Endothelial cell of umbilical vein (primary cell): Measurements from ENCODE around the gene MGST3. TPM values are rescaled to one million over a fixed set of nuclear protein-coding genes. Genes with fewer than 3 reads are reported as not detected.

Experiments used
- BruUV-seq: library from RNA; stranded (reverse); fragments of 400-500 nt; replicated peaks from 2 replicates; lab custom pipeline; 2021; lab: Mats Ljungman, UMichigan
- CTCF ChIA-PET: fragments of 300-600, 350-600 bp; sonication (Branson Sonifier 250); formaldehyde crosslinking; loops from one replicate; lab custom pipeline; 2021; ENCODE audit warnings: antibody characterized with exemption, inconsistent platforms; lab: Charles Lee
- POLR2A ChIA-PET: fragments of 300-600, 350-600 bp; sonication (Branson Sonifier 250); formaldehyde crosslinking; loops from one replicate; lab custom pipeline; 2021; ENCODE audit warnings: antibody characterized with exemption, inconsistent platforms; lab: Charles Lee
- DNase-seq: peaks from one replicate; pipeline ENCODE4 v3.0.0-alpha.2; 2011; ENCODE audit warnings: low read depth, low spot score
- FAIRE-seq: peaks from 2 replicates; lab custom pipeline; 2011; peaks lifted over from hg19 to GRCh38; lab: Jason Lieb, UNC
- H2AFZ ChIP-seq: 2 replicates; pipeline ENCODE4 v1.6.0; 2012; ENCODE audit warnings: low read depth, low read length, control low read depth, inconsistent platforms
- H3K27ac ChIP-seq: 2 replicates; pipeline ENCODE4 v1.5.1; 2011; ENCODE audit warnings: low read depth, mild to moderate bottlenecking, control low read depth, low read length, moderate library complexity; ENCODE audit not compliant: insufficient read depth
- H3K27me3 ChIP-seq, 2 experiments: 2 replicates each; pipeline versions ENCODE4 v1.6.0 to v1.6.1; 2011; ENCODE audit warnings: low read length in 2 of 2, mixed read lengths in 1 of 2; ENCODE audit not compliant: control insufficient read depth in 2 of 2, insufficient read depth in 2 of 2
- H3K36me3 ChIP-seq, 2 experiments: 2 replicates in 1 of 2; 3 replicates in 1 of 2; pipeline ENCODE4 v1.5.1; 2011; ENCODE audit warnings: low read length in 2 of 2, mild to moderate bottlenecking in 1 of 2, moderate library complexity in 1 of 2; ENCODE audit not compliant: control insufficient read depth in 2 of 2, insufficient read depth in 2 of 2; ENCODE audit errors: extremely low read depth in 1 of 2
- H3K4me1 ChIP-seq: 3 replicates; pipeline ENCODE4 v1.5.1; 2011; ENCODE audit warnings: mild to moderate bottlenecking, low read length; ENCODE audit not compliant: control insufficient read depth, insufficient read depth; ENCODE audit errors: extremely low read depth
- H3K4me2 ChIP-seq: 2 replicates; pipeline ENCODE4 v1.6.1; 2011; ENCODE audit warnings: low read length, control low read depth, mixed read lengths; ENCODE audit not compliant: insufficient read depth
- H3K4me3 ChIP-seq, 3 experiments: fragments of 200-600 bp in 1 of 3; sonication (generic), shearing (Covaris generic) in 1 of 3; replicated peaks in 1 of 3; 2 replicates each; pipeline ENCODE4 v1.5.1; 2011 to 2016; ENCODE audit warnings: control low read depth in 3 of 3, low read length in 3 of 3, mild to moderate bottlenecking in 2 of 3, inconsistent platforms in 1 of 3, low read depth in 1 of 3, moderate library complexity in 1 of 3; ENCODE audit not compliant: insufficient read depth in 1 of 3
- H3K79me2 ChIP-seq: 2 replicates; pipeline ENCODE4 v1.6.0; 2012; ENCODE audit warnings: low read length, inconsistent platforms; ENCODE audit not compliant: control insufficient read depth, insufficient read depth
- H3K9ac ChIP-seq: replicated peaks from 2 replicates; pipeline ENCODE3; 2011; ENCODE audit warnings: low read length, control low read depth; ENCODE audit not compliant: insufficient read depth; ENCODE audit errors: extremely low read depth
- H3K9me1 ChIP-seq: replicated peaks from 3 replicates; pipeline ENCODE4 v1.6.0; 2011; ENCODE audit warnings: mild to moderate bottlenecking, low read length; ENCODE audit not compliant: control insufficient read depth, insufficient read depth; ENCODE audit errors: extremely low read depth
- H3K9me3 ChIP-seq: replicated peaks from 2 replicates; pipeline ENCODE4 v1.5.1; 2012; ENCODE audit warnings: low read length, inconsistent platforms; ENCODE audit not compliant: control insufficient read depth, insufficient read depth
- H4K20me1 ChIP-seq: replicated peaks from 2 replicates; pipeline ENCODE3; 2011; ENCODE audit warnings: mild to moderate bottlenecking, low read length; ENCODE audit not compliant: control insufficient read depth, insufficient read depth; ENCODE audit errors: extremely low read depth
- EZH2 ChIP-seq: IDR thresholded peaks from 2 replicates; pipeline ENCODE4 v1.6.1; 2012; ENCODE audit warnings: borderline replicate concordance, low read depth, mild to moderate bottlenecking, moderate library complexity, low read length, inconsistent platforms; ENCODE audit not compliant: severe bottlenecking
- FOS ChIP-seq: IDR thresholded peaks from 2 replicates; pipeline ENCODE4 v1.6.1; 2011; ENCODE audit warnings: mild to moderate bottlenecking, low read length, moderate library complexity, borderline replicate concordance; ENCODE audit not compliant: insufficient read depth
- GATA2 ChIP-seq: IDR thresholded peaks from 2 replicates; pipeline ENCODE4 v1.7.0; 2011; ENCODE audit warnings: low read depth, mild to moderate bottlenecking, moderate library complexity, mixed read lengths, low read length; ENCODE audit not compliant: insufficient read length, insufficient read depth
- JUN ChIP-seq: IDR thresholded peaks from 2 replicates; pipeline ENCODE4 v1.6.1; 2011; ENCODE audit warnings: borderline replicate concordance, low read depth; ENCODE audit not compliant: insufficient read length, insufficient read depth
- MYC ChIP-seq: IDR thresholded peaks from one replicate; pipeline ENCODE4 v1.6.1; 2011; ENCODE audit warnings: mild to moderate bottlenecking, low read depth, low read length
- POLR2A ChIP-seq: IDR thresholded peaks from 2 replicates; pipeline ENCODE4 v1.6.1; 2012; ENCODE audit warnings: low read depth, mild to moderate bottlenecking, control low read depth, low read length
- POLR2AphosphoS5 ChIP-seq: IDR thresholded peaks from 2 replicates; pipeline ENCODE4 v1.6.1; 2012; ENCODE audit warnings: low read depth, mild to moderate bottlenecking, control low read depth, low read length, moderate library complexity; ENCODE audit not compliant: insufficient read depth
- dilution Hi-C: fragments of 300-500 bp; cut with MboI; formaldehyde crosslinking; loops from one replicate; pipeline ENCODE4 v1.15.0; 2019; ENCODE audit warnings: low sequenced_read_pairs; ENCODE audit not compliant: extremely low pct_ligation_motif_present
- intact Hi-C: fragments of 100-400 bp; cut with micrococcal nuclease; formaldehyde crosslinking; loops from one replicate; pipeline ENCODE4 v1.10.0; 2022
- polyA plus RNA-seq, 4 experiments: library from polyadenylated mRNA; depleted of rRNA in 3 of 4; stranded (reverse) in 3 of 4; unstranded in 1 of 4; fragments of >200 nt; gene quantifications; 2 replicates each; pipeline versions ENCODE4 v1.2.1 to v1.2.3, GENCODE V29; 2011 to 2012; ENCODE audit warnings: missing spikeins in 1 of 4
- total RNA-seq: library from RNA; stranded (reverse); gene quantifications from 2 replicates; pipeline ENCODE4 v1.2.3, GENCODE V29; 2021
- TF ChIP-seq, protein P1 (sequence below), 2 donors: IDR thresholded peaks; 1 replicate in 1 of 2; 2 replicates in 1 of 2; pipeline ENCODE4 v1.5.1; 2011; ENCODE audit warnings: low read length in 2 of 2, mild to moderate bottlenecking in 2 of 2, moderate library complexity in 2 of 2, control low read depth in 1 of 2, inconsistent platforms in 1 of 2, low read depth in 1 of 2; ENCODE audit not compliant: insufficient read depth in 1 of 2; ENCODE audit errors: extremely low read depth in 1 of 2
- TF ChIP-seq, protein P2 (sequence below): IDR thresholded peaks from 2 replicates; pipeline ENCODE4 v1.6.1; 2011; ENCODE audit not compliant: insufficient read depth, insufficient read length

Gene MGST3
- total and polyA plus RNA-seq, 2 donors (not counting 3 experiments of a cell fraction or from before 2014, with no cell fraction given): 164 to 288 TPM

DNA sequence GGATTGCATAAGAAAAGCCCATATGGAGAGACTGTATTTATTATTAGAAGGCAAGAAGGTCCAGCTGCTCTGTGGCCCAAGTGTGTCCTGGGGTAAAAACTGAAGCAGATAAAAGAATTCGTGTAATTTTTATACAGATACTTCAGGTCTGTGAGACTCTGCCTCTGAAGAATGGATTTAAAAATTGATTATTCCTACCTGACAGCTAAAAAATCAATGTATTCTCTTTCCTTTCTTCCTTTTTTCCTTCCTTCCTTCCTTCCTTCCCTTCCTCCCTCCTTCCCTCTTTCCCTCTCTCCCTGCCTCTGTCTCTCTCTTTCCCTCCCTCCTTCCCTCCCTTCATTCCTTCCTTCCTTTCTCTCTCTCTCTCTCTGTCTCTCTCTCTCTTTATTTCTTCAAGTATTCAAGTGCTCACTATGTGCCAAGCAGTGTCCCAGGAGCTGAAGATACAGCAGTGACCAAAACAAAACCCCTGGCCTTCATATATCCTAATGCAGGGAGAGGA is 11.3 kb upstream of the MGST3 start:
- H4K20me1 ChIP-seq: no peaks in the 10 kb centered on the region
- no TSS peak for BruUV-seq
- TF ChIP-seq EZH2: no peak
- TF ChIP-seq, protein P1, sequence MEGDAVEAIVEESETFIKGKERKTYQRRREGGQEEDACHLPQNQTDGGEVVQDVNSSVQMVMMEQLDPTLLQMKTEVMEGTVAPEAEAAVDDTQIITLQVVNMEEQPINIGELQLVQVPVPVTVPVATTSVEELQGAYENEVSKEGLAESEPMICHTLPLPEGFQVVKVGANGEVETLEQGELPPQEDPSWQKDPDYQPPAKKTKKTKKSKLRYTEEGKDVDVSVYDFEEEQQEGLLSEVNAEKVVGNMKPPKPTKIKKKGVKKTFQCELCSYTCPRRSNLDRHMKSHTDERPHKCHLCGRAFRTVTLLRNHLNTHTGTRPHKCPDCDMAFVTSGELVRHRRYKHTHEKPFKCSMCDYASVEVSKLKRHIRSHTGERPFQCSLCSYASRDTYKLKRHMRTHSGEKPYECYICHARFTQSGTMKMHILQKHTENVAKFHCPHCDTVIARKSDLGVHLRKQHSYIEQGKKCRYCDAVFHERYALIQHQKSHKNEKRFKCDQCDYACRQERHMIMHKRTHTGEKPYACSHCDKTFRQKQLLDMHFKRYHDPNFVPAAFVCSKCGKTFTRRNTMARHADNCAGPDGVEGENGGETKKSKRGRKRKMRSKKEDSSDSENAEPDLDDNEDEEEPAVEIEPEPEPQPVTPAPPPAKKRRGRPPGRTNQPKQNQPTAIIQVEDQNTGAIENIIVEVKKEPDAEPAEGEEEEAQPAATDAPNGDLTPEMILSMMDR (IDR thresholded peaks at IDR 0.05; ENCODE audit: extremely low read depth in 1 of 2, insufficient read depth in 1 of 2, low read depth in 1 of 2, low read length in 2 of 2): no peak
- TF ChIP-seq, protein P2, sequence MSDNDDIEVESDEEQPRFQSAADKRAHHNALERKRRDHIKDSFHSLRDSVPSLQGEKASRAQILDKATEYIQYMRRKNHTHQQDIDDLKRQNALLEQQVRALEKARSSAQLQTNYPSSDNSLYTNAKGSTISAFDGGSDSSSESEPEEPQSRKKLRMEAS: no peak
- TF ChIP-seq JUN: no peak
- TF ChIP-seq GATA2: no peak
- TF ChIP-seq POLR2AphosphoS5: no peak
- no peak for TF ChIP-seq MYC
- no peak for TF ChIP-seq FOS
- TF ChIP-seq POLR2A: no peak
- ChIA-PET POLR2A (no interaction called here), CTCF (interaction anchor here (0.9 kb wide), 1 partner anchor 27 kb away, joined by 3 read pairs; no protein-coding TSS in a partner anchor)
- no peak overlapping the region for H3K27ac ChIP-seq
- no peak overlapping the region for H2AFZ ChIP-seq
- dilution Hi-C loops: no loop called here
- no peaks in the 10 kb centered on the region for H3K9me3 ChIP-seq
- H3K27me3 ChIP-seq: peaks cover 12 to 41% of the 10 kb centered on the region in 2 experiments
- no peak overlapping the region for H3K4me3 ChIP-seq
- no peak overlapping the region for H3K4me2 ChIP-seq
- intact Hi-C loops: no loop called here
- no peaks in the 10 kb centered on the region for H3K36me3 ChIP-seq
- H3K9me1 ChIP-seq: no peaks in the 10 kb centered on the region
- FAIRE-seq (no peak), DNase-seq (no peak)
- H3K9ac ChIP-seq: no peak overlapping the region
- no peaks in the 10 kb centered on the region for H3K79me2 ChIP-seq
- no peaks in the 10 kb centered on the region for H3K4me1 ChIP-seq
